HEK293 (cell line): ENCODE data around the gene ARFRP1.

Source experiments
- KLF9 ChIP-seq: fragments of 450-650 bp; formaldehyde crosslinking; IDR thresholded peaks from 2 replicates; pipeline ENCODE4 v1.5.1; 2016; ENCODE audit warnings: missing biosample characterization, missing genetic modification characterization, low read depth
- REPIN1 ChIP-seq: fragments of 450-650 bp; formaldehyde crosslinking; IDR thresholded peaks from 2 replicates; pipeline ENCODE4 v1.5.1; 2017; ENCODE audit warnings: missing biosample characterization, missing genetic modification characterization, low read depth
- ZNF121 ChIP-seq: fragments of 450-650 bp; formaldehyde crosslinking; IDR thresholded peaks from 2 replicates; pipeline ENCODE4 v1.5.1; 2016; ENCODE audit warnings: missing biosample characterization, missing genetic modification characterization
- ZNF174 ChIP-seq: fragments of 450-650 bp; formaldehyde crosslinking; IDR thresholded peaks from 2 replicates; pipeline ENCODE4 v1.5.0; 2017; ENCODE audit warnings: missing biosample characterization, mild to moderate bottlenecking, missing genetic modification characterization
- ZNF561 ChIP-seq: fragments of 450-650 bp; IDR thresholded peaks from 2 replicates; pipeline ENCODE4 v1.5.1; 2018; ENCODE audit warnings: missing biosample characterization, missing genetic modification characterization, borderline replicate concordance
- ZNF677 ChIP-seq: fragments of 450-650 bp; IDR thresholded peaks from 2 replicates; pipeline ENCODE4 v1.5.0; 2018; ENCODE audit warnings: missing biosample characterization, mild to moderate bottlenecking, missing genetic modification characterization, moderate library complexity
- ZNF830 ChIP-seq: fragments of 450-650 bp; IDR thresholded peaks from 2 replicates; pipeline ENCODE4 v1.5.0; 2018; ENCODE audit warnings: missing biosample characterization, missing genetic modification characterization, low read depth, mild to moderate bottlenecking, moderate library complexity
- TF ChIP-seq, protein P1 (sequence below): fragments of 450-650 bp; formaldehyde crosslinking; IDR thresholded peaks from 2 replicates; pipeline ENCODE4 v1.5.1; 2016; ENCODE audit warnings: missing biosample characterization, missing genetic modification characterization
- TF ChIP-seq, protein P2 (sequence below): fragments of 450-650 bp; formaldehyde crosslinking; IDR thresholded peaks from 2 replicates; pipeline ENCODE4; 2016; ENCODE audit warnings: missing biosample characterization, missing genetic modification characterization
- TF ChIP-seq, protein P3 (sequence below): fragments of 450-650 bp; formaldehyde crosslinking; IDR thresholded peaks from 2 replicates; pipeline ENCODE4 v1.5.1; 2016; ENCODE audit warnings: missing biosample characterization, missing genetic modification characterization

DNA sequence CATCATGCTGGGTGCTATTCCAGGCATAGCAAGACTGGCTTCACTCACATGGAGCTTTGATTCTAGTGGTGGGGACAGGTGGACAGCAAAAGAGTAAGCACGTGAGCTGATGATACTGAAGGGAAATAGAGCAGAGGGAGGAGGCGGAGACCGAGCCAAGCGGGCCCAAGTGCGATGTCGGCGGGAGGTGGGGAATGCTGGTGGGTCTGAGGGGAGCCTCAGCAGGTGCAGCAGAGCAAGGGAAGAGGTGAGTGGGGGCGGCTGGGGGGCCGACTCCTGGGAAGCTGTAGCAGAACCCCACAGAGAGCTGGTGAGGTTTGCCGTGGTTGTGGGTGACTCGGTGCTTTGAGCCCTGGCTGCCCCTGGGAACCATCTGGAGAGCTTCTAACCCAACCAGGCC is 39.4 kb downstream of the ARFRP1 start:
- TF ChIP-seq, protein P1, sequence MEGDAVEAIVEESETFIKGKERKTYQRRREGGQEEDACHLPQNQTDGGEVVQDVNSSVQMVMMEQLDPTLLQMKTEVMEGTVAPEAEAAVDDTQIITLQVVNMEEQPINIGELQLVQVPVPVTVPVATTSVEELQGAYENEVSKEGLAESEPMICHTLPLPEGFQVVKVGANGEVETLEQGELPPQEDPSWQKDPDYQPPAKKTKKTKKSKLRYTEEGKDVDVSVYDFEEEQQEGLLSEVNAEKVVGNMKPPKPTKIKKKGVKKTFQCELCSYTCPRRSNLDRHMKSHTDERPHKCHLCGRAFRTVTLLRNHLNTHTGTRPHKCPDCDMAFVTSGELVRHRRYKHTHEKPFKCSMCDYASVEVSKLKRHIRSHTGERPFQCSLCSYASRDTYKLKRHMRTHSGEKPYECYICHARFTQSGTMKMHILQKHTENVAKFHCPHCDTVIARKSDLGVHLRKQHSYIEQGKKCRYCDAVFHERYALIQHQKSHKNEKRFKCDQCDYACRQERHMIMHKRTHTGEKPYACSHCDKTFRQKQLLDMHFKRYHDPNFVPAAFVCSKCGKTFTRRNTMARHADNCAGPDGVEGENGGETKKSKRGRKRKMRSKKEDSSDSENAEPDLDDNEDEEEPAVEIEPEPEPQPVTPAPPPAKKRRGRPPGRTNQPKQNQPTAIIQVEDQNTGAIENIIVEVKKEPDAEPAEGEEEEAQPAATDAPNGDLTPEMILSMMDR (tag by site-specific recombination): no peak
- TF ChIP-seq ZNF174 (tag by site-specific recombination): no peak
- no peak for TF ChIP-seq ZNF121 (tag by site-specific recombination)
- no peak for TF ChIP-seq ZNF677 (tag by site-specific recombination)
- TF ChIP-seq, protein P2, sequence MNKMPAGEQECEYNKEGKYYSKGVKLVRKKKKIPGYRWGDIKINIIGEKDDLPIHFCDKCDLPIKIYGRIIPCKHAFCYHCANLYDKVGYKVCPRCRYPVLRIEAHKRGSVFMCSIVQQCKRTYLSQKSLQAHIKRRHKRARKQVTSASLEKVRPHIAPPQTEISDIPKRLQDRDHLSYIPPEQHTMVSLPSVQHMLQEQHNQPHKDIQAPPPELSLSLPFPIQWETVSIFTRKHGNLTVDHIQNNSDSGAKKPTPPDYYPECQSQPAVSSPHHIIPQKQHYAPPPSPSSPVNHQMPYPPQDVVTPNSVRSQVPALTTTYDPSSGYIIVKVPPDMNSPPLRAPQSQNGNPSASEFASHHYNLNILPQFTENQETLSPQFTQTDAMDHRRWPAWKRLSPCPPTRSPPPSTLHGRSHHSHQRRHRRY (tag by site-specific recombination): no peak
- TF ChIP-seq, protein P3, sequence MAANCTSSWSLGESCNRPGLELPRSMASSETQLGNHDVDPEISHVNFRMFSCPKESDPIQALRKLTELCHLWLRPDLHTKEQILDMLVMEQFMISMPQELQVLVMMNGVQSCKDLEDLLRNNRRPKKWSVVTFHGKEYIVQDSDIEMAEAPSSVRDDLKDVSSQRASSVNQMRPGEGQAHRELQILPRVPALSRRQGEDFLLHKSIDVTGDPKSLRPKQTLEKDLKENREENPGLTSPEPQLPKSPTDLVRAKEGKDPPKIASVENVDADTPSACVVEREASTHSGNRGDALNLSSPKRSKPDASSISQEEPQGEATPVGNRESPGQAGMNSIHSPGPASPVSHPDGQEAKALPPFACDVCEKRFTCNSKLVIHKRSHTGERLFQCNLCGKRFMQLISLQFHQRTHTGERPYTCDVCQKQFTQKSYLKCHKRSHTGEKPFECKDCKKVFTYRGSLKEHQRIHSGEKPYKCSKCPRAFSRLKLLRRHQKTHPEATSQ (tag by site-specific recombination): no peak
- no peak for TF ChIP-seq ZNF830 (tag by site-specific recombination)
- TF ChIP-seq KLF9 (tag by site-specific recombination): no peak
- TF ChIP-seq REPIN1 (tag by site-specific recombination): no peak
- no peak for TF ChIP-seq ZNF561 (tag by site-specific recombination)
